Measurements from ENCODE around the gene FOXP1.
"Not testable (repeated sequence)": the region's sequence is repeated elsewhere in the genome, so short reads cannot be mapped to it uniquely, and the experiment has no call there.

FOXP1 gene

GRCh38 chr3:71018799-71019198, 564.7 kb downstream of the FOXP1 start:
- no peak for DNase-seq

GRCh38 chr3:71016178-71016845, 567.2 kb downstream of the FOXP1 start:
- peak in 1 of 3 experiments; percentile 2 for DNase-seq

- not testable (repeated sequence) for DNase-seq
Measured at GRCh38 chr3:71014616-71015015, 568.9 kb downstream of the FOXP1 start.

- DNase-seq = no peak
Measured at GRCh38 chr3:71012971-71013370, 570.6 kb downstream of the FOXP1 start.

- DNase-seq = peak in 1 of 3 experiments; percentile 17
Measured at GRCh38 chr3:71011565-71012287, 571.8 kb downstream of the FOXP1 start.

- DNase-seq = peak in 1 of 3 experiments; percentile 7
Measured at GRCh38 chr3:71010726-71011455, 572.6 kb downstream of the FOXP1 start.

GRCh38 chr3:71008350-71008935, 575.1 kb downstream of the FOXP1 start:
- no peak for DNase-seq

GRCh38 chr3:71006810-71007785, 576.4 kb downstream of the FOXP1 start:
- peak in 2 of 3 experiments; percentile 13 to 36 for DNase-seq

- no peak for DNase-seq
Measured at GRCh38 chr3:71005702-71006321, 577.7 kb downstream of the FOXP1 start.

GRCh38 chr3:71003511-71003910, 580.0 kb downstream of the FOXP1 start:
- no peak for DNase-seq

GRCh38 chr3:71002298-71002697, 581.2 kb downstream of the FOXP1 start:
- DNase-seq = no peak

- DNase-seq = no peak
Measured at GRCh38 chr3:71001303-71001830, 582.2 kb downstream of the FOXP1 start.

- no peak for DNase-seq
Measured at GRCh38 chr3:71000483-71000882, 583.0 kb downstream of the FOXP1 start.

GRCh38 chr3:70999730-71000129, 583.8 kb downstream of the FOXP1 start:
- DNase-seq = no peak

- DNase-seq = no peak
Measured at GRCh38 chr3:70996082-70996481, 587.4 kb downstream of the FOXP1 start.

- no peak for DNase-seq
Measured at GRCh38 chr3:70994644-70995043, 588.9 kb downstream of the FOXP1 start.

- DNase-seq = no peak
Measured at GRCh38 chr3:70992562-70993204, 590.8 kb downstream of the FOXP1 start.

- DNase-seq = no peak
Measured at GRCh38 chr3:70992131-70992530, 591.4 kb downstream of the FOXP1 start.

- DNase-seq = no peak
Measured at GRCh38 chr3:70990723-70991122, 592.8 kb downstream of the FOXP1 start.

GRCh38 chr3:70990185-70990584, 593.3 kb downstream of the FOXP1 start:
- DNase-seq = no peak

GRCh38 chr3:70989174-70989573, 594.4 kb downstream of the FOXP1 start:
- DNase-seq = no peak
